Ovary (tissue), 9 donors: Measurements from ENCODE around the gene MUC5AC. TPM values are rescaled to one million over a fixed set of nuclear protein-coding genes. Genes with fewer than 3 reads are reported as not detected.

Experiments used
- DNase-seq, 5 donors: peaks; one replicate each; pipeline ENCODE4 v3.0.0-alpha.2; 2019 to 2020
- H3K27ac ChIP-seq, 2 donors: fragments of 200-600 bp; one replicate each; pipeline versions ENCODE4 v1.5.1 to v1.8.0; 2019 to 2022
- H3K27me3 ChIP-seq: fragments of 200-600 bp; one replicate; pipeline ENCODE4 v1.8.0; 2022
- H3K36me3 ChIP-seq: fragments of 200-600 bp; sonication (generic); one replicate; pipeline ENCODE4 v1.5.1; 2019
- H3K4me1 ChIP-seq: one replicate; pipeline ENCODE4 v1.8.1; 2013; ENCODE audit warnings: mild to moderate bottlenecking, moderate library complexity; ENCODE audit not compliant: insufficient read depth
- H3K4me3 ChIP-seq: fragments of 200-600 bp; sonication (generic); one replicate; pipeline ENCODE4 v1.5.1; 2017
- H3K9me3 ChIP-seq, 2 donors: fragments of 200-600 bp in 1 of 2; sonication (generic) in 1 of 2; one replicate each; pipeline versions ENCODE4 v1.5.1 to v1.8.1; 2013 to 2019; ENCODE audit warnings: mild to moderate bottlenecking in 1 of 2, moderate library complexity in 1 of 2
- EP300 ChIP-seq: sonication (generic); formaldehyde crosslinking; IDR thresholded peaks from one replicate; pipeline ENCODE4 v1.6.1; 2017; ENCODE audit warnings: antibody characterized with exemption
- POLR2A ChIP-seq: fragments of 450-650 bp; IDR thresholded peaks from one replicate; pipeline ENCODE4 v1.6.1; 2017; ENCODE audit warnings: antibody characterized with exemption, mild to moderate bottlenecking, moderate library complexity
- WGBS, 3 donors: extraction: QIAGEN DNeasy Blood & Tissue Kit in 1 of 3; methylation state at CpG; one replicate each; pipeline versions ENCODE4 v1.1.5 to v1.1.7; 2013 to 2017; 5-methylcytosine and 5-hydroxymethylcytosine counted together
- intact Hi-C, 4 donors: fragments of 100-400 bp; cut with DNase I; formaldehyde crosslinking; loops; one replicate each; pipeline versions ENCODE4 v1.11.0 to v1.15.1; 2022 to 2023
- polyA plus RNA-seq, 2 donors: library from polyadenylated mRNA; stranded (reverse); fragments of 200-250 nt in 1 of 2; fragments of 350-450 nt in 1 of 2; fragmentation: Illumina TruSeq in 1 of 2; extraction: RNeasy Lipid Tissue Mini Kit (QIAGEN cat#74804) in 1 of 2; gene quantifications; one replicate each; pipeline ENCODE4 v1.2.3, GENCODE V29; 2013 to 2014
- total RNA-seq, 7 donors: library from RNA; depleted of rRNA in 2 of 7; stranded (reverse); fragments of >200 nt in 2 of 7; fragmentation: NEBNext Ultra II Directional in 3 of 7; extraction: Animal tissue kit (Norgen Biotek cat#: 25700) in 3 of 7; gene quantifications; one replicate each; pipeline versions ENCODE4 v1.1.0 to v1.2.4, GENCODE V29; 2016 to 2023
- TF ChIP-seq, protein P1 (sequence below), 3 donors: fragments of 450-650 bp in 2 of 3; fragments of 200-600 bp in 1 of 3; IDR thresholded peaks; one replicate each; pipeline versions ENCODE4 v1.5.1 to v1.8.0; 2016 to 2022; ENCODE audit warnings: antibody characterized with exemption in 3 of 3, mild to moderate bottlenecking in 1 of 3
- donor health status: DM: no; HTN: no; CAD: no; lungs with moderate emphysema.
- donor health status: DM: no; HTN: no; CAD: no.
- donor health status: Bipolar disorder and iron deficiency.
- donor health status: DM: yes; HTN: yes; CAD: no.
- donor health status: DM: no; HTN: no; CAD: no.
- donor health status: DM: yes; HTN: yes; CAD: no.

MUC5AC gene
- total and polyA plus RNA-seq, 9 donors: 0.03 TPM; not detected in 8

DNA sequence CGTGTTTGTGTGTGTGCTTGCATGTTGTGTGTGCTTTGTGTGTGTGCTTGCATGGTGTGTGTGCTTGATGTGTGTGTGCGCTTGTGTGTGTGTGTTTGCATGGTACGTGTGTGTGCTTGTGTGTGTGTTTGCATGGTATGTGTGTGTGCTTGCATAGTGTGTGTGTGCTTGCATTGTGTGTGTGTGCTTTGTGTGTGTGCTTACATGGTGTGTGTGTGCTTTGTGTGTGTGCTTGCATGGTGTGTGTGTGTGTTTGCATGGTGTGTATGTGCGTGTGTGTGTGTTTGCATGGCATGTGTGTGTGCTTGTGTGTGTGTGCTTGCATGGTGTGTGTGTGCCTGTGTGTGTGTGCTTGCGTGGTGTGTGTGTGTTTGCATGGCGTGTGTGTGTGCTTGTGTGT, 10.0 kb upstream of the MUC5AC start:
- no peak for DNase-seq
- H3K27ac ChIP-seq: no peak overlapping the region
- no peaks in the 10 kb centered on the region for H3K36me3 ChIP-seq
- 89 to 96% (median 92%) methylated on average over 6 of the region's 6 CpGs for WGBS, 3 donors
- intact Hi-C loops: no loop called here
- no peaks in the 10 kb centered on the region for H3K9me3 ChIP-seq
- no peaks in the 10 kb centered on the region for H3K4me1 ChIP-seq
- no peaks in the 10 kb centered on the region for H3K27me3 ChIP-seq
- TF ChIP-seq POLR2A (no peak), EP300 (no peak)
- TF ChIP-seq, protein P1, sequence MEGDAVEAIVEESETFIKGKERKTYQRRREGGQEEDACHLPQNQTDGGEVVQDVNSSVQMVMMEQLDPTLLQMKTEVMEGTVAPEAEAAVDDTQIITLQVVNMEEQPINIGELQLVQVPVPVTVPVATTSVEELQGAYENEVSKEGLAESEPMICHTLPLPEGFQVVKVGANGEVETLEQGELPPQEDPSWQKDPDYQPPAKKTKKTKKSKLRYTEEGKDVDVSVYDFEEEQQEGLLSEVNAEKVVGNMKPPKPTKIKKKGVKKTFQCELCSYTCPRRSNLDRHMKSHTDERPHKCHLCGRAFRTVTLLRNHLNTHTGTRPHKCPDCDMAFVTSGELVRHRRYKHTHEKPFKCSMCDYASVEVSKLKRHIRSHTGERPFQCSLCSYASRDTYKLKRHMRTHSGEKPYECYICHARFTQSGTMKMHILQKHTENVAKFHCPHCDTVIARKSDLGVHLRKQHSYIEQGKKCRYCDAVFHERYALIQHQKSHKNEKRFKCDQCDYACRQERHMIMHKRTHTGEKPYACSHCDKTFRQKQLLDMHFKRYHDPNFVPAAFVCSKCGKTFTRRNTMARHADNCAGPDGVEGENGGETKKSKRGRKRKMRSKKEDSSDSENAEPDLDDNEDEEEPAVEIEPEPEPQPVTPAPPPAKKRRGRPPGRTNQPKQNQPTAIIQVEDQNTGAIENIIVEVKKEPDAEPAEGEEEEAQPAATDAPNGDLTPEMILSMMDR (IDR thresholded peaks at IDR 0.05): no peak
- no peak overlapping the region for H3K4me3 ChIP-seq

DNA sequence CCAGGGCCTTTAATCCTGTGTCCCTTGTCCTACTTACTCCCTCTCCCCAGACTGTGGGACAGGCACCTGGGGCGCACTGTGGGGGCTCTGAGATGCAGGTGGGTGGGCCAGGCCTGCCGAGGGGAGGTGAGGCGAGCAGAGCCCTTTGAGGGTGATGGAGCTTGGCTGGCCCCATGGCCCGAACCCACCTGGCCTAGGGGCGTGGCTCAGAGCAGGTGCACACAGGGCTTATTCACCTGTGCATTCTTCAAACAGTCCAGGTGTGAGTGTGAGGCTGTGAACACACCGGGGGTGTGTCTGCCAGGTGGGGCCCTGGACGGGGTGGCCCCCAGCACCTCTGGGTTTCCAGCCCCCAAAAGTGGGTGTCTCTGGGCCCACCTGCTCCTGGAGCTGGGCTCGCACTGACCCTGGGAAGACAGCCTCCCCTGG, 9.0 kb upstream of the MUC5AC start:
- no peak for TF ChIP-seq EP300
- intact Hi-C loops: no loop called here
- 85 to 91% (median 90%) methylated on average over 8 of the region's 8 CpGs for whole genome bisulfite sequencing, 3 donors
- no peak for DNase-seq
- Histone ChIP-seq H3K27ac (no peak overlapping the region), H3K4me3 (no peak overlapping the region), H3K27me3 (no peaks in the 10 kb centered on the region), H3K4me1 (no peaks in the 10 kb centered on the region), H3K9me3 (no peaks in the 10 kb centered on the region), H3K36me3 (no peaks in the 10 kb centered on the region)

DNA sequence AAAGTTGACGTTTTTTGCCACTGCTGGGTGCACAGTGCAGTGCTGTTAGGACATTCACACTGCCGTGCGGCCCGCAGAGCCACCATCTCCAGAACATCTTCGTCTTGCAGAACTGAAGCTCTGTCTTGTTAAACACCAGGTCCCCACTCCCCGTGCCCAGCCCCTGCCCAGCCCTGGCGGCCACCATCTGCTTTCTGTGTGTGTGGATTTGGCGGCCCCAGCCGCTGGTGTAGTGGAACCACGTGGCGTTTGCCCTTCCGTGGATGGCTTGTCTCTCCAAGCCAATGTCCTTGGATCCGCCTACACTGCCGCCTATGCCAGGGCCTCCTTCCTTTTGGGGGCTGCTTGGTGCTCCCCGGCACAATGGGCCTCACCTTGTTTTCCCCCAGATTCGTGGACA, 8.2 kb upstream of the MUC5AC start:
- no peaks in the 10 kb centered on the region for H3K27me3 ChIP-seq
- no peaks in the 10 kb centered on the region for H3K9me3 ChIP-seq
- 78 to 84% (median 82%) methylated on average over 16 of the region's 16 CpGs for WGBS, 3 donors
- TF ChIP-seq EP300 (no peak), POLR2A (no peak)
- TF ChIP-seq, protein P1 (IDR thresholded peaks at IDR 0.05): no peak
- no peak overlapping the region for H3K27ac ChIP-seq
- no peak overlapping the region for H3K4me3 ChIP-seq
- peak in 1 of 5 donors; percentile 12 for DNase-seq
- intact Hi-C loops: no loop called here
- H3K4me1 ChIP-seq: no peaks in the 10 kb centered on the region
- H3K36me3 ChIP-seq: no peaks in the 10 kb centered on the region

DNA sequence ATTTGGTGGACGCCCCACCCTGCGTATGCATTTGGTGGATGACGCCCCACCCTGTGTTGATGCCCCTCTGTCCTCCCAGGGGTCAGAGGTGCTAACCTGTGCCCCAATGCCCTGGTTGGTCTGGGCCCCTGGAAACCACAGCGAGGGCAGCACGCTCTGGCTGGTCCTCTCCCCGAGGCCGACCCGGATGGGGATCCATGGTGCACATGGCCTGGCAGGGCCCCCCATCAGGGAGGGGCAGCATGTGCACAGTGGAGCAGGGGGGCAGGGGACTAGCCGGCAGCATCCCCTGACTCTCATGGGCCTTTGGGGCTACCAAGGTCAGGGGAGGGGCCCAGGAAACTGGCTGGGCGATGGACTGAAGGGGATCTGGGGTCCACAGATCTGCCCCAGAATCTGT, 7.6 kb upstream of the MUC5AC start:
- no peak overlapping the region for H3K4me3 ChIP-seq
- DNase-seq: peak in 2 of 5 donors; percentile 6 to 12
- no peaks in the 10 kb centered on the region for H3K27me3 ChIP-seq
- H3K4me1 ChIP-seq: no peaks in the 10 kb centered on the region
- intact Hi-C loops: no loop called here
- no peaks in the 10 kb centered on the region for H3K9me3 ChIP-seq
- H3K36me3 ChIP-seq: no peaks in the 10 kb centered on the region
- 84 to 86% (median 85%) methylated on average over 10 of the region's 10 CpGs for WGBS, 3 donors
- TF ChIP-seq, protein P1 (IDR thresholded peaks at IDR 0.05): no peak
- TF ChIP-seq EP300 (no peak), POLR2A (no peak)
- no peak overlapping the region for H3K27ac ChIP-seq

DNA sequence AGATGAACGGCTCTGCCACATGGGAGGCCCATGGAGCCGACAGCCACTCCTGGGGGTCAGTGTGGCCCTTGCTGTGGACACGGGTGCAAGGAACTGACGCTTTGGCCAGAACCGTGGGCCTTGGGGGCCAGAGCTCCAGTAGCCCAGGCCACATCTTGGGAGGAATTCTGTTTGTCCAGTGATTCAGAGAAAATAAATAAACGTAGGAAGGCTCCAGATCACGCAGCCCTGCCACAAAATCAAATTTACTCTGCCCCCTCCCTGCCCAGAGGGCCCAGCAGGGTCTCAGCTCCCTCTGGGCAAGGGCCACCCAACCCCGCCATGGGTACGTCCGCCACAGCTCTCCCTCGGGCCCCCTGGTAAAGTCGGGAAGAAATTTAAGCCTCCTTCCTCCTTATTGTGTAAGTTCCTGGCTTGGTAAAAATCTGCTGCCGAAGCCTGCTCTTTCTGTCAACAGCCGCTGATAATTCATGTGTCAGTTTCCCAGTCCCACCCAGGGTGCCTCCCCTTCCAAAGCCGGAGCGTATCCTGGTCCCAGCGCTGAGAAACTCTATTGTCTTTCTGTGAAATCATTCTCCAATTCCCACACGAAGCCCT, 6.9 kb upstream of the MUC5AC start:
- Histone ChIP-seq H3K36me3 (no peaks in the 10 kb centered on the region), H3K27me3 (no peaks in the 10 kb centered on the region), H3K27ac (no peak overlapping the region), H3K4me3 (no peak overlapping the region), H3K4me1 (no peaks in the 10 kb centered on the region), H3K9me3 (no peaks in the 10 kb centered on the region)
- WGBS, 3 donors: 29 to 33% (median 29%) methylated on average over 18 of the region's 18 CpGs
- TF ChIP-seq POLR2A: no peak
- peak in 2 of 5 donors; percentile 5 to 8 for DNase-seq
- intact Hi-C loops: no loop called here
